Ascending aorta (tissue), 2 donors: ENCODE data around the gene STOM. TPM values are rescaled to one million over a fixed set of nuclear protein-coding genes. Genes with fewer than 3 reads are reported as not detected.
A peak's percentile ranks its signal among the peaks of the same experiment; 100 is the strongest.

Experiments
- DNase-seq, 2 donors: peaks; one replicate each; pipeline ENCODE4 v3.0.0-alpha.2; 2019; ENCODE audit warnings: low spot score in 2 of 2
- H3K27ac ChIP-seq, 2 donors: fragments of 200-600 bp; sonication (generic); one replicate each; pipeline ENCODE4 v1.5.1; 2016 to 2017; ENCODE audit warnings: mild to moderate bottlenecking in 1 of 2
- H3K27me3 ChIP-seq: fragments of 200-600 bp; sonication (generic); one replicate; pipeline ENCODE4 v1.5.1; 2017
- H3K36me3 ChIP-seq, 2 donors: fragments of 200-600 bp; sonication (generic); one replicate each; pipeline ENCODE4 v1.5.1; 2016
- H3K4me1 ChIP-seq, 2 donors: fragments of 200-600 bp; sonication (generic); one replicate each; pipeline ENCODE4 v1.5.1; 2016 to 2017; ENCODE audit warnings: mild to moderate bottlenecking in 1 of 2
- H3K4me3 ChIP-seq, 2 donors: fragments of 200-600 bp; sonication (generic); one replicate each; pipeline ENCODE4 v1.5.1; 2016 to 2017; ENCODE audit warnings: mild to moderate bottlenecking in 1 of 2
- H3K9me3 ChIP-seq, 2 donors: fragments of 200-600 bp; sonication (generic); one replicate each; pipeline ENCODE4 v1.5.1; 2016
- intact Hi-C: fragments of 100-400 bp; cut with DNase I; formaldehyde crosslinking; loops from one replicate; pipeline ENCODE4 v1.15.1; 2023
- total RNA-seq: library from RNA; depleted of rRNA; stranded (reverse); fragments of >200 nt; gene quantifications from one replicate; pipeline ENCODE4 v1.1.0, GENCODE V29; 2016
- TF ChIP-seq, protein P1 (sequence below), 3 experiments: fragments of 200-600 bp in 2 of 3; fragments of 450-650 bp in 1 of 3; sonication (generic) in 2 of 3; IDR thresholded peaks; one replicate each; pipeline ENCODE4 v1.5.1; 2016 to 2019; ENCODE audit warnings: antibody characterized with exemption in 3 of 3, mild to moderate bottlenecking in 1 of 3, moderate library complexity in 1 of 3

STOM gene
- total RNA-seq, 1 donor from 2014 or later: 306 TPM

DNA sequence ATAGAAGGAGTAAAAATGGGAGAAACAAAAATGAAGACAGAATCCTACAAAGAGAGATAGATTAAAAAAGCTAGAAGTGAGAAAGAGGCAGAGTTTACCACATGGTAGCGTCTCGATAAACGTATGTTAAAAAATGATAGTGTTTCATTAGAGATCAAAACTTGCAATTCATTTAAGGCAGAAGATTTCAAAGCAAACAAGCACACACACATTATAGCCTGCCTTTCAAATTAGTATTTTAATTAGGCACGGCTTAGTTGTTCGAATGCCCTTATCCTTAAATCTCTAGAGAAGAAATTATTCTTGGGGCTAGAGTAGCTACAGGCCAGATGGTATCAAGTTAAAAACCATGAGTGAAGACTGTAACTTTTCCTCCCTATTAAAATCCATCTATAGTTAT lies 6.0 kb downstream of the STOM start:
- H3K36me3 ChIP-seq: no peaks in the 10 kb centered on the region
- intact Hi-C loops: no loop called here
- no peaks in the 10 kb centered on the region for H3K27me3 ChIP-seq
- peak overlapping the region; percentile 85 to 98 for H3K27ac ChIP-seq
- no peak for DNase-seq
- H3K4me3 ChIP-seq: peak overlapping the region; percentile 5 to 26
- TF ChIP-seq, protein P1, sequence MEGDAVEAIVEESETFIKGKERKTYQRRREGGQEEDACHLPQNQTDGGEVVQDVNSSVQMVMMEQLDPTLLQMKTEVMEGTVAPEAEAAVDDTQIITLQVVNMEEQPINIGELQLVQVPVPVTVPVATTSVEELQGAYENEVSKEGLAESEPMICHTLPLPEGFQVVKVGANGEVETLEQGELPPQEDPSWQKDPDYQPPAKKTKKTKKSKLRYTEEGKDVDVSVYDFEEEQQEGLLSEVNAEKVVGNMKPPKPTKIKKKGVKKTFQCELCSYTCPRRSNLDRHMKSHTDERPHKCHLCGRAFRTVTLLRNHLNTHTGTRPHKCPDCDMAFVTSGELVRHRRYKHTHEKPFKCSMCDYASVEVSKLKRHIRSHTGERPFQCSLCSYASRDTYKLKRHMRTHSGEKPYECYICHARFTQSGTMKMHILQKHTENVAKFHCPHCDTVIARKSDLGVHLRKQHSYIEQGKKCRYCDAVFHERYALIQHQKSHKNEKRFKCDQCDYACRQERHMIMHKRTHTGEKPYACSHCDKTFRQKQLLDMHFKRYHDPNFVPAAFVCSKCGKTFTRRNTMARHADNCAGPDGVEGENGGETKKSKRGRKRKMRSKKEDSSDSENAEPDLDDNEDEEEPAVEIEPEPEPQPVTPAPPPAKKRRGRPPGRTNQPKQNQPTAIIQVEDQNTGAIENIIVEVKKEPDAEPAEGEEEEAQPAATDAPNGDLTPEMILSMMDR (IDR thresholded peaks at IDR 0.05): no peak
- H3K9me3 ChIP-seq: no peaks in the 10 kb centered on the region
- peaks cover 19 to 63% of the 10 kb centered on the region in 2 donors for H3K4me1 ChIP-seq

DNA sequence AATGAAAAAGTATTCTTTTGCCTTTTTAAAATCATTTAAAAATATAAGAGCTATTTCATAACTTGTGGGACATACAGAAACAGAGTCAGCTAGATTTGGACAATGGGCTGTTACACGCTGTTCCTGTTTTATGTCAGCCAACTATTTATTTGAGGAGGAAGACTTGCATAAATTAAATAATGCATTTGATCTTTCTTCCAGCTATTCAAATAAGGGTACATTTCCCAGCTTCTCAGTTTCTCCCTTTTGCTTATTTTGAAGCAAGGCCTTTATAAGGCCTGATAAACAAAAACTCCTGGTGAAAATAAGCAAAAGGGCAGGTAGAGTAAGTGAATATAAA lies 6.5 kb downstream of the STOM start:
- no peaks in the 10 kb centered on the region for H3K9me3 ChIP-seq
- H3K27ac ChIP-seq: peak overlapping the region; percentile 85 to 98
- H3K4me1 ChIP-seq: peaks cover 19 to 66% of the 10 kb centered on the region in 2 donors
- H3K4me3 ChIP-seq: peak overlapping the region; percentile 5 to 26
- intact Hi-C loops: no loop called here
- no peak for DNase-seq
- TF ChIP-seq, protein P1 (IDR thresholded peaks at IDR 0.05): no peak
- H3K36me3 ChIP-seq: no peaks in the 10 kb centered on the region
- H3K27me3 ChIP-seq: no peaks in the 10 kb centered on the region

DNA sequence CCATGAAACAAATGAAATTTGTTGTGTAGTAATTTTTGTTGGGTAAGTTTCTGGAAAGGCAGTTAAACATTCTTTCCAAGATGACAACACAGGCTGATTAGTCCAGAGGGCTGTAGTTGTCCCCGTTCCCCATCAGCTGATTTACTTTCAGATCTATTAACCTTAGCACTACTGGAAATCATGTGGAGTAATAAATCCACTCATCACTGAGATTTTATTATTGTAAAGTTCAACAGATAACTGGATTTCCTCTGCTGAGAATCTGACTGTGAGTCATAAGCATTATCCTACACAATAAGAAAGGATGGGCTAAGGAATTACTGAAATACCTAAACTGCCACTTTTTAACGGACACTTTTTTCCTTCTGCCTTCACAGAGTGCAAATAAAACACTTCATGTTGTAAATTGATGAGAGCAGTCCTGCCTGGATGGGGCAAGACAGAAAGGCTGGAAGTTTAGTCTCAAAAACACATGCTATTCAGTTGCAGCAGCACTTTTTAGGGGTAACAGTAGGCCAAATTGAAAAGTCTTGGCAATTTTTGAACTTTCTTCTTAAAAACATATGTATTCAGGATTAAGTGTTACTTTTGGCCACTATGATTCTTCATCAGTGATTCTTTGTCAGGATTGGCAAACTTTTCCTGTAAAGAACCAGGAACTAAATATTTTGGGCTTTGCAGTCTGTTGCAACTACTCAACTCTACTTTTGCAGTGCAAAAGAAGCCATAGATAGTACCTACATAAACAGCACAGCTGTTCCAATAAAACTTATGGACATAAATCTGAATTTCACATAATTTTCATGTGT lies 7.0 kb downstream of the STOM start:
- H3K36me3 ChIP-seq: no peaks in the 10 kb centered on the region
- peak overlapping the region; percentile 85 to 98 for H3K27ac ChIP-seq
- peaks cover 19 to 70% of the 10 kb centered on the region in 2 donors for H3K4me1 ChIP-seq
- DNase-seq: no peak
- intact Hi-C loops: no loop called here
- H3K27me3 ChIP-seq: no peaks in the 10 kb centered on the region
- TF ChIP-seq, protein P1 (IDR thresholded peaks at IDR 0.05): no peak
- H3K4me3 ChIP-seq: peak overlapping the region; percentile 16 to 26
- H3K9me3 ChIP-seq: no peaks in the 10 kb centered on the region

DNA sequence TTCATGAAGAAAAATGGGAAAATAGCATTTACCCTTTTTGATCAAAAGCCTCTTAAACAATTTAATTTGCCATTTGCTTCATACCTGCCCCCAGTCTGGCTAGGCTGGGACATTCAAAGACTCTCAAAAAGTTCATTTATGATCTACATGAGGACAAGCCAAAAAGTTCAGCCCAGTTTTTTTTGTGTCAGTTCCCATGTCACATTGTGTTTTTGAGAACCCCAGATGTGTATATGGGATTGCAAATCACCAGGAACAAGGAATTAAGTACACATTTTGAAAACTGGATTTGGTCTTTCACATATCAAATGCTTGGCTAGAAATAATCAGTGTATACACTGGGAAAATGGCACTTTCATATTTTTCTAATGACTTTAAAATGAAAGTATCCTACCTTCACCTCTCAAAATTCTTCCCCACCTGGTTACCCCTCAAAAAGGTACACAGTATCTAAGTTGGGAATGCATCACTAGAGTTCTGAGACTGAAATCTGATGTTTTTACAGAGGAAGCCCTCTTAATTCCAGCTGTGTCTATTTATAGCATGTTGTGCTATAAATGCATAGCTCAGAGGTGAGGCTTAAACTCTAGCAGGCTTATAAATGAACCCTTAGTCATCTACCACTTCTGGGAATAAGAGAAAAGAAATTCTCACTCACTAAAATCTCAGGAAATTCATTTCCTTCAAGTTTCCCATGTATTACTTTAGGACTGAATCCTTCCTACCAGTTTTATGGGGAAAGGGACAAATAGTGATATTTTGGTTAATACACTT lies 9.3 kb downstream of the STOM start:
- intact Hi-C loops: loop anchor here (2.0 kb wide), 1 partner anchor 34 kb away; no protein-coding TSS in a partner anchor
- no peak for DNase-seq
- H3K4me3 ChIP-seq: no peak overlapping the region

More for the DNA sequence above, 9.3 kb downstream of the STOM start:
- Histone ChIP-seq H3K9me3 (no peaks in the 10 kb centered on the region), H3K36me3 (peaks cover 0 to 3% of the 10 kb centered on the region in 2 donors), H3K27me3 (no peaks in the 10 kb centered on the region), H3K4me1 (peaks cover 14 to 61% of the 10 kb centered on the region in 2 donors), H3K27ac (peak overlapping the region; percentile 85 to 98)
- TF ChIP-seq, protein P1 (IDR thresholded peaks at IDR 0.05): no peak
